ENCODE data around the gene LRRC36. TPM values are rescaled to one million over a fixed set of nuclear protein-coding genes. Genes with fewer than 3 reads are reported as not detected.

LRRC36 gene
- total and polyA plus RNA-seq, 10 of the 15 experiments (the other 5 are each of a cell fraction or from before 2014, with no cell fraction given), result 0.45 to 2.0 (median 0.75) TPM; not detected in 1

DNA sequence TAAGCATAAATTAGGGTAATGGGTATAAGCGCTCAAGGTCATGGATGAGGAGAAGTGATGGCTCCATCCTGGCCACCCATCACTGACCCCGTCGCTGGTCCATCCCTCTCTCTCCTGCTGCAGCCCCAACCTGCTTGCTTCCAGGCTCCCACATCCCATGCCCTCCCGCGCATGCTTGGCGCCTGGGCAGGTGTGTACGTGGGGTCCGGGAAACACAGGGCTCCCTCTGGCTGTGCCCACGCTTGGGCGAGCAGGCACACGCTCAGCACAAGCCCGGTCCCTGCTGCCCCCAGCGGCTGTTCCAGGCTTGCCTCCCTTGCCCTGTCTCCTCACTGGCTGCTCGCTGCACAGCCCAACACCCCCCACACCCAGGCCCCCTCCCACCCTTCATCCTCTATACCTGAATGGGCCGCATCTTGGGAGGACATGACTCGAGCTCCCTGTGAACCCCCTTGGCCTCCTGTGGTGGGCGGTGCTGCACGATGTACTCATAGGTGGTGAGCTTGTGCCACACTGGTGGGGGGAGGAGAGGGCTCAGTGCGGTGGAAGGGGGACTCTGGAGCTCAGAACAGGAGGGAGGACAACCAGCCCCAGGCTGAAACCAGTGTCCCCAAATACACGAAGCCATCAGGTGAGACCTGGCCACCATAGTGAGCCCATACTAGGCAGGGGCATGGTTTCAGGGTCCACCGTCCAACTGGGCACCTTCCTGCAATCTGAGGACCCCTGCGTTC is 71.4 kb downstream of the LRRC36 start:
- Histone ChIP-seq H3K27me3 (replicated peaks in 1 of 2; ENCODE audit: control insufficient read depth in 2 of 2, insufficient read depth in 2 of 2, low read length in 1 of 2) (peaks cover 6 to 12% of the 10 kb centered on the region in 2 experiments), H3K9ac (ENCODE audit: control insufficient read depth, insufficient read depth, low read length) (no peak overlapping the region), H3K4me3 (no peak overlapping the region), H3K9me3 (replicated peaks; ENCODE audit: control insufficient read depth, insufficient read depth, low read length) (no peaks in the 10 kb centered on the region), H2AFZ (ENCODE audit: control insufficient read depth, low read depth, low read length) (no peak overlapping the region), H3K4me2 (ENCODE audit: control insufficient read depth, insufficient read depth) (no peak overlapping the region), H3K27ac (ENCODE audit: control insufficient read depth, insufficient read depth) (no peak overlapping the region), H3K79me2 (ENCODE audit: control insufficient read depth, insufficient read depth, low read length) (no peaks in the 10 kb centered on the region), H3K36me3 (ENCODE audit: control insufficient read depth in 2 of 2, insufficient read depth in 2 of 2, low read length in 1 of 2) (no peaks in the 10 kb centered on the region), H4K20me1 (ENCODE audit: control insufficient read depth, insufficient read depth) (no peaks in the 10 kb centered on the region), H3K4me1 (ENCODE audit: control insufficient read depth, insufficient read depth, low read length) (no peaks in the 10 kb centered on the region)
- WGBS (ENCODE audit: insufficient coverage, insufficient replicate concordance, low lambda C conversion rate, missing lambda C conversion rate), result 39% methylated on average over 22 of the region's 22 CpGs
- ChIA-PET SMC1A (ENCODE audit: uncharacterized antibody, unreplicated experiment) (no interaction called here), POLR2A (no interaction called here), CTCF (interaction anchor here (0.5 to 1.2 kb wide), 2 partner anchors 40 to 137 kb away, joined by 3 to 6 read pairs; no protein-coding TSS in a partner anchor), RAD21 (ENCODE audit: unreplicated experiment) (no interaction called here)
- TF ChIP-seq ZNF217 (IDR thresholded peaks at IDR 0.05), result no peak
- TF ChIP-seq TCF3 (IDR thresholded peaks at IDR 0.05; ENCODE audit: borderline replicate concordance, insufficient read depth, low read depth, low read length), result no peak
- no peak for TF ChIP-seq SP1 (IDR thresholded peaks at IDR 0.05; ENCODE audit: low read depth, low read length)
- TF ChIP-seq SMC3 (IDR thresholded peaks at IDR 0.05; ENCODE audit: borderline replicate concordance, low read length), result no peak
- TF ChIP-seq MYB (IDR thresholded peaks at IDR 0.05; ENCODE audit: borderline replicate concordance, low read depth, low read length), result no peak
- TF ChIP-seq ZSCAN29 (IDR thresholded peaks at IDR 0.05), result no peak
- no peak for TF ChIP-seq ZNF207 (IDR thresholded peaks at IDR 0.05; ENCODE audit: borderline replicate concordance)
- TF ChIP-seq POLR2A (IDR thresholded peaks at IDR 0.05; ENCODE audit: low read depth, low read length), result no peak
- no peak for DNase-seq (ENCODE audit: low read depth, low spot score)
- intact Hi-C loops (cut with micrococcal nuclease; ENCODE audit: unreplicated experiment), result loop anchor here (5.0 kb wide), 1 partner anchor 121 kb away; the partner anchor contains the start of gene PLEKHG4
- no peak for FAIRE-seq
- BruUV-seq (replicated peaks), result no TSS peak
- ATAC-seq, result no peak
- in situ Hi-C loops (cut with MboI), result no loop called here
